GM12891 (cell line): ENCODE data around the gene ISG20L2.

ENCODE experiments used
- DNase-seq: peaks from one replicate; pipeline ENCODE4 v3.0.0; 2011; ENCODE audit warnings: low spot score; ENCODE audit not compliant: insufficient read length
- FAIRE-seq: peaks from 2 replicates; lab custom pipeline; 2011; peaks lifted over from hg19 to GRCh38; lab: Jason Lieb, UNC
- PAX5 ChIP-seq: IDR thresholded peaks from 2 replicates; pipeline ENCODE4 v1.6.1; 2011; ENCODE audit warnings: low read length, moderate library complexity, mild to moderate bottlenecking; ENCODE audit not compliant: insufficient read depth, severe bottlenecking
- POLR2A ChIP-seq: IDR thresholded peaks from 2 replicates; pipeline ENCODE4 v1.6.1; 2011; ENCODE audit warnings: low read depth, low read length, control low read depth
- POLR2AphosphoS5 ChIP-seq: IDR thresholded peaks from 2 replicates; pipeline ENCODE4 v1.6.1; 2011; ENCODE audit warnings: low read depth, low read length, control low read depth
- POU2F2 ChIP-seq: IDR thresholded peaks from 2 replicates; pipeline ENCODE4 v1.6.1; 2011; ENCODE audit warnings: low read depth, mild to moderate bottlenecking, control low read depth, low read length, moderate library complexity
- SPI1 ChIP-seq: IDR thresholded peaks from 2 replicates; pipeline ENCODE4 v1.6.1; 2011; ENCODE audit warnings: low read depth, low read length, control low read depth
- TAF1 ChIP-seq: IDR thresholded peaks from 2 replicates; pipeline ENCODE4 v1.6.1; 2011; ENCODE audit warnings: low read depth, low read length, control low read depth

Gene ISG20L2

DNA sequence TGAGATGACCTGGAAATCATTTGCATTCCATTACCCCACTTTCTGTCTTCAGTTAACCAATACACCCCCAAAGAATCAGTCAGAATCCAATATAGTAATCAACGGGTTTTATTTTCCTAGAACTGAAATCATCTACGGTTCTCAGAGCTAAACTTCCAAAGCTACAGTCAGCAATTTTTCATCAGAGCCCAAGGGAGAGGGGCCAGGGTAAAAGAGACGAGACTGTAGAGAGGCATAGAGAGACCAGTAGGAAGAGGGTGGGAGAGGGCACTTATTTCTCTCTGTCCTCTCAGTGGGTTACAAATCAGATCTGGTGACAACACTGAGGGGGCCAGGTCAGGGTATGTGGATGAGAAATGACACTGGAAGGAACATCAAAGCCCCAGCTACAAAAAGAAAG lies 13.5 kb upstream of the ISG20L2 start:
- FAIRE-seq (no peak), DNase-seq (no peak)
- TF ChIP-seq PAX5 (no peak), POLR2AphosphoS5 (no peak), TAF1 (no peak), POU2F2 (no peak), SPI1 (no peak), POLR2A (no peak)

DNA sequence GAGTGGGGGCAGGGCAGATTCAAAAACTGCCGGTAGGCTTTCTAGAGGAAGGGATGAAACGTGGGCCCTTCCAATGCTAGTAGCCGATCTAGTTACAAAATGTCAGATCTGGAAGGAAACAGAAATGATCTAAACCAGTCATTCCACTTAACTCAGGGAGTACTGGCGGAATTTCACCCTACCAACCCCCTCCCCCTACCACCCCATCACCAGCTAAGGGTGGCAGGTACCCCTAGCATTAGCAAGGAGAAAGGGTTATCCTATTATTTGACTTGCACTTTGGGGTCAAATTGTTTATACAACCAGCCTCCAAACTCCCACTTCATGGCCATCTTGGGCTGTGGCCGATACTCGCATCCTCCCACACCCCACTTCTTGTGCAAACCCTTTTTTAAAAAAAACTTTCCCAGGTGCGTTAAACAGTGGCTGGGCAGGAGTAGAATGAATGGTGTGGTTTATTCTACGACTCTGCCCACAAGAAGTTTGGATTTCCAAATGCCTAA lies 13.0 kb upstream of the ISG20L2 start:
- TF ChIP-seq TAF1: 0 out of 2 replicates have a peak, but pooled peaks have one; percentile 24
- TF ChIP-seq PAX5: no peak
- TF ChIP-seq SPI1: no peak
- TF ChIP-seq POU2F2: no peak
- peak; percentile 55; the same call in 1 of the 2 replicates for TF ChIP-seq POLR2AphosphoS5
- TF ChIP-seq POLR2A: no peak
- FAIRE-seq (no peak), DNase-seq (no peak)

DNA sequence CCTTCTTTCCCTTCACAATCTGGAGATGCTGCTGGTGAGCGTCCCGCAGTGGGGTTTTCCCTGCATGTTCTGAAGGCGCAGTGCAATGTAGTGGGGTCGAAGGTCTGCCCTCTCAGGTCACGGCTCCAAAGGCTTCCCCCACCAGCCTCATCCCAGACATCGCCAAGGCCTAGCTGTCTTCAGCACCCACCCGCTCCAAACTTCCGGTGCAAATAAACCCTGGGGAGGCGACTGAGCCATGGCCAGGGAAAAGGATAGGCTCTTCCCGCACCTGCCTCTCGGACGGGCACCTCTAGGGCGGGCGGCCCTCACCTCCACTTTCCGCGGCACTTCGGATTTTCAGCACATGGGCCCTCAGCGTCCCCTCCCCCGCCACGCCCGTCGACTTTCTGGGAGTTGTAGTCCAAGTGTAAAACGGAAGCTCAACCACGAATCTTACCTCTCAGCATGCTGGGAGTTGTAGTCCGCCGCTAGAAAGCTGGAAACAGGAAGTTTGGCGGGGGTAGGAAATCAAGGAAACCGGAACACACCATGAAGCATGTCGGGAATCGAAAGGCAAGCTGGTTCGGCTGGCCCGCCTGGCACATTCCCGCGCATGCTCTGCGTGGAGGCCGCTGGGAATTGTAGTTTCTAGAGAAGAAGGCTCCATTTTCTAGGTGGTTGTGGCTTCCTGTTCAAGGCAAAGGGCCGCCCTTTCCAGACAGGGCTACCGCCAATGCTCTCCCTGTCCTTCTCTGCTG lies 12.3 kb upstream of the ISG20L2 start, which contains the start of gene MRPL24:
TSS of gene MRPL24 (minus strand) at position 348 of the 740 bp plus-strand sequence. CDS start 2,384 bp downstream, outside the sequence.
- DNase-seq (peak; percentile 87), FAIRE-seq (peak; percentile 98)
- TF ChIP-seq PAX5 (peak; percentile 77), SPI1 (peak; percentile 56), POLR2A (peak; percentile 66), POU2F2 (peak; percentile 27), POLR2AphosphoS5 (0 out of 2 replicates have a peak, but pooled peaks have one; percentile 47), TAF1 (peak; percentile 61)

DNA sequence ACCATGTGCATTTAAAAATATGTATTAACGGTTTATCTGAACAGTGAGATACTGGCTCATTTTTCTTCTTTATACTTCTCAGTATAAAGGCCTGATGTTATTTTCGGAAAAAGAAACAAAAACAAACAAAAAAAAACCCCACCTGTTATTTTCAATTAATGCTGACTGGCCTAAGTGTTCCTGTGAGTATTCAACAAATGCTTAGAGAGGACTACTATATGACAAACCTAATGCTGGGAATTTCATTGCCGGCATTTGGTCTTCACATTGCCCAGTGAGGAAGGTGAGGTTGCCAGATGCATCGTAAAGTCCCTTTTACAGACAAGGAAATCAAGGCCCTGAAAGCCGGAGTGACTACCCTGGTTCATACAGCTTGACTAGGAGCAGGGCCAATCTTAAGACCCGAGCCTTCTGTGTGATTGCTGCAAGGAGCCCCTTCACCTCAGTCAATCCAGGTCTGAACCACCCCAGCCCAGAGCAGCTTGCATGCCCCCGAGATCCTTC lies 11.7 kb upstream of the ISG20L2 start:
- DNase-seq: no peak
- TF ChIP-seq SPI1 (no peak), TAF1 (no peak), PAX5 (no peak), POLR2A (0 out of 2 replicates have a peak, but pooled peaks have one; percentile 12), POLR2AphosphoS5 (no peak)
- peak; percentile 58 for FAIRE-seq

DNA sequence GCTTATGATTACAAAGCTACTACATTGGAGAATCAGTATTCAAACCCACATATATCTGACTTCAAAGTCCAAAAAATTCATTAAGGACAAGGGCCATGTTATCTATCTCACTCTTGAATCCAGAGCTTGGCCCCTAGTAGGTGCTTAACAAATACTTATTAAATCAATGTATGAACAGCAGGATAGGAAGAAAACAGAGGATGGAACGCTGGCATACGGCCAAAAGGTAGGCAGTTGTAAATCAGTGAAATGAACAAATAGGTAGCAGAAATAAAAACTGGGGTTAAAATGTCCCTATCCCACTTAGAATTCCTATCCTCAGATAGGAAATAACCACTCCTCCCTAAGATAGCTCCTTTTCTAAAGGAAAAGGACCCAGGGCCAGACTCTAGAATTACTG lies 10.3 kb upstream of the ISG20L2 start:
- TF ChIP-seq TAF1: no peak
- no peak for TF ChIP-seq POLR2A
- no peak for TF ChIP-seq POU2F2
- TF ChIP-seq PAX5: no peak
- no peak for TF ChIP-seq SPI1
- TF ChIP-seq POLR2AphosphoS5: no peak
- no peak for FAIRE-seq

GRCh38 chr1:156738407-156738806 lies 9.8 kb upstream of the ISG20L2 start:
- FAIRE-seq (no peak), DNase-seq (no peak)
- TF ChIP-seq POLR2AphosphoS5: no peak
- no peak for TF ChIP-seq POLR2A
- no peak for TF ChIP-seq TAF1
- no peak for TF ChIP-seq PAX5
- no peak for TF ChIP-seq POU2F2
- TF ChIP-seq SPI1: no peak

More for the DNA sequence above, 10.3 kb upstream of the ISG20L2 start:
- DNase-seq: no peak

DNA sequence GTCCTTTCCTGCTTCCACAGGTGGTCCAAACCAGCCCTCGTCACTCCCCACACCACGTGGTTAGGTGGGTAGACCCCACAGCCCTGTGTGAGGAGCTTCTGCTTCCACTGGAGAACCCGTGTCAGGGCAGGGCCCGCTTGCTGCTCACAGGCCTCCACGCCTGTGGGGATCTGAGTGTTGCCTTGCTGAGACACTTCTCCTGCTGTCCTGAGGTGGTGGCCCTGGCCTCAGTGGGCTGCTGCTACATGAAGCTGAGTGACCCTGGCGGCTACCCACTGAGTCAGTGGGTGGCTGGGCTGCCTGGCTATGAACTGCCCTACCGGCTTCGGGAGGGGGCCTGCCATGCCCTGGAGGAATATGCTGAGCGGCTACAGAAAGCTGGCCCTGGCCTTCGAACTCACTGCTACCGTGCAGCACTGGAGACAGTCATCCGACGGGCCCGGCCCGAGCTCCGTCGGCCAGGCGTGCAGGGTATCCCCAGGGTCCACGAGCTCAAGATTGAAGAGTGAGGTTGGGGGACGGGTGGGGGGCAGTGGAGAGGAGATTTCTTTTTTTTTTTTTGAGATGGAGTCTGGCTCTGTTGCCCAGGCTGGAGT lies 5.5 kb upstream of the ISG20L2 start:
- no peak for DNase-seq
- no peak for FAIRE-seq
- TF ChIP-seq PAX5: no peak
- TF ChIP-seq POLR2A: no peak
- TF ChIP-seq SPI1: no peak
- TF ChIP-seq TAF1: no peak
- no peak for TF ChIP-seq POU2F2
- TF ChIP-seq POLR2AphosphoS5: no peak

DNA sequence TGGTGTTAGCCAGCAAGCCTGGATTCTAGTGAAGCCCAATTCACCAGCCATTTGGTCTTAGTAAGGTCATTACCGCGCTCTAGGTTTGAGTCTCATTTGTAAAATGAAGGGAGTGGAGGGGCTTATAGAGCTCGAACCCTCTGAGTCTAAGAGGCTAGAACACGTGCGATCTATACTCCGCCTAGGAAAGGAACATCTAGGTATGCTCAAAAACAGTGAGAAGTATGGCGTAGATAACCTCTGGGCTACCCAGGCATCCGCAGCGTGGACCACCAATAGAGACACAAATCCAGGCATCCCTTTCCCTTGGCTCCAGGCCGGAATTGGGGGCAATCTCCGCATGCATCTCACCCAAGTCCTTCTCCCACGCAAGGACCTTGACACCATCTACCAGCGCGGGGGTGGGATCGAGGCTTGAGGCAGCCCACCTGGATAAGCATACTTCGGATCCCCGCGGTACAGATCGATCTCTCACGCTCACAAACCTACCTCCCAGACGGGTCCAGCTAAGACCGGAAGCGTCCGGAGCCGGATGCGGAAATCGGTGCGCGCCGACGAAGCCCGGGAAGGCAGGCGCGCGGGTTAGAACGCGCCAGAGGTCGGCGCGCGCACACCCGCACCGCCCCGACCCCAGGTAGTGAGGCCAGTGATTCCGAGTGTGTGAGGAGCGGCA lies 504 bp downstream of the ISG20L2 start, which contains the start of gene METTL25B:
TSS of gene METTL25B (plus strand) at position 544 of the 673 bp plus-strand sequence. CDS start 636 bp downstream, outside the sequence.
- no peak for TF ChIP-seq POU2F2
- peak; percentile 53 for TF ChIP-seq TAF1
- FAIRE-seq (no peak), DNase-seq (peak; percentile 70)

DNA sequence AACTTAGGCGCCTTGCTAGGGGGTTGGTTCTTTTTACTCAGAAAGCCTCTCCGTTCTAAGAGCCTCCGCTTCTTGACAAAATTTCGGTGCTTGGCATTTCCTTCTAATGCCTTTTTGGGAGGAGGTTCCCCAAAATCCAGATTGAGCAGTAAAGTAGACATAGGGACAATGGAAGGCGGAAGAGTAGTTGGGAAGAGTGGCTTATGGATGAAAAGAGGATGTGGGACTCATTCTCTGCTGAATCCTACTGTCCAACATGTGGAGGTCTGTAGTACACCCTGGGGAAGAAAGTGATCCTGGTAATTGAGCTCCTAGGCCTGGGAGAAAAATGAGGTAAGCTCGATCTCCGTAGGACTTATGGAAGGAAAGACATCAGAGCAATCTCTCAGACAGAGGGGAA lies 1.1 kb downstream of the ISG20L2 start:
- no peak for TF ChIP-seq POU2F2
- peak; percentile 61 for TF ChIP-seq SPI1
- no peak for FAIRE-seq
- DNase-seq: no peak
